GM21381 (cell line): ENCODE data around the gene RBKS.

Source experiments
- ATAC-seq: cut with Tn5 transposase; IDR thresholded peaks from one replicate; pipeline ENCODE4 v1.9.1; 2021; ENCODE audit warnings: mild to moderate bottlenecking, moderate library complexity; ENCODE audit not compliant: unreplicated experiment

Gene RBKS

GRCh38 chr2:27803046-27803445 lies 87.1 kb downstream of the RBKS start:
- no peak for ATAC-seq

GRCh38 chr2:27802547-27802946 lies 87.6 kb downstream of the RBKS start:
- no peak for ATAC-seq

- ATAC-seq, result no peak
These were observed 89.3 kb downstream of the RBKS start for GRCh38 chr2:27800856-27801255.

GRCh38 chr2:27799646-27800010 lies 90.6 kb downstream of the RBKS start:
- ATAC-seq, result no peak

GRCh38 chr2:27798948-27799645 lies 91.1 kb downstream of the RBKS start:
- no peak for ATAC-seq

GRCh38 chr2:27798486-27798885 lies 91.7 kb downstream of the RBKS start:
- ATAC-seq, result no peak

GRCh38 chr2:27797841-27798240 lies 92.3 kb downstream of the RBKS start:
- no peak for ATAC-seq

GRCh38 chr2:27796791-27797765 lies 93.1 kb downstream of the RBKS start:
- ATAC-seq, result no peak

- ATAC-seq, result no peak
These were observed 94.3 kb downstream of the RBKS start for GRCh38 chr2:27795868-27796277.

GRCh38 chr2:27795093-27795834 lies 94.9 kb downstream of the RBKS start:
- ATAC-seq, result no peak

GRCh38 chr2:27792759-27793158 lies 97.4 kb downstream of the RBKS start:
- no peak for ATAC-seq

- ATAC-seq, result no peak
These were observed 99.4 kb downstream of the RBKS start for GRCh38 chr2:27790796-27791195.

GRCh38 chr2:27782701-27783100 lies 107.5 kb downstream of the RBKS start:
- no peak for ATAC-seq

GRCh38 chr2:27781496-27781895 lies 108.7 kb downstream of the RBKS start:
- ATAC-seq, result no peak

- ATAC-seq, result no peak
These were observed 110.7 kb downstream of the RBKS start for GRCh38 chr2:27779417-27780055.

- ATAC-seq, result no peak
These were observed 113.5 kb downstream of the RBKS start for GRCh38 chr2:27776696-27777095.

- ATAC-seq, result no peak
These were observed 114.1 kb downstream of the RBKS start for GRCh38 chr2:27776097-27776496.

- no peak for ATAC-seq
These were observed 116.2 kb downstream of the RBKS start for GRCh38 chr2:27773959-27774358.

- ATAC-seq, result no peak
These were observed 117.4 kb downstream of the RBKS start for GRCh38 chr2:27772804-27773203.

GRCh38 chr2:27771548-27772335 lies 118.4 kb downstream of the RBKS start, which contains the start of gene MRPL33:
Gene MRPL33, plus strand, starts transcription at chr2:27771719. Its CDS starts 59 bp downstream, at chr2:27771778.
- peak; percentile 94 for ATAC-seq
